ENCODE measurements around the gene UNC13A. TPM values are rescaled to one million over a fixed set of nuclear protein-coding genes. Genes with fewer than 3 reads are reported as not detected.

UNC13A gene
- total and polyA plus RNA-seq, 2 donors (not counting 3 experiments of a cell fraction or from before 2014, with no cell fraction given), result 0.04 to 0.09 TPM

DNA sequence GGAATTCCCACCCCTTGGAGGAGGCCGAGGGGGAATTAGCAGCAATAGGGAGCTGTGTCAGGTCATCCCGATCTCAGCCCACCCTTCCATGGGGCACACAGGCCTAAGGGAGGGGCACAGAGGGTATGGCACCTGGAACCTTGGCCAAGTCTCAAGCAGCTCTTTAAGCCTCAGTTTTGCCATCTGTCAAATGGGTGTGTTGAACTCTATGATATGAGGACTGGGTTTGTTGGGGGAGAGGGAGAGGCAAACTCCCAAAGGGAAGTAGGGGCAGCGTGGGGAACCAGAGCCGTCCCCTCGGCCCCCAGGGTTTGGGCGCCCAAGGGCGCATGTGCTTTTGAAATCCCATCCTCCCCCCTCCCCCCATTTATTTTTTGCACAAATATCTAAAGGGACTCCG, 83.0 kb downstream of the UNC13A start:
- H3K79me2 ChIP-seq (ENCODE audit: control insufficient read depth, insufficient read depth, low read length), result no peaks in the 10 kb centered on the region
- CTCF ChIA-PET, result interaction anchor here (0.7 to 1.5 kb wide), 6 partner anchors 12 to 553 kb away, joined by 3 to 5 read pairs (median 3); no protein-coding TSS in a partner anchor
- H3K4me3 ChIP-seq (replicated peaks in 1 of 3; ENCODE audit: insufficient read depth in 1 of 3, low read depth in 1 of 3, low read length in 3 of 3), result no peak overlapping the region
- BruUV-seq (replicated peaks), result no TSS peak
- no peaks in the 10 kb centered on the region for H3K9me3 ChIP-seq (replicated peaks; ENCODE audit: control insufficient read depth, insufficient read depth, low read length)
- H2AFZ ChIP-seq (ENCODE audit: low read depth, low read length), result no peak overlapping the region
- peaks cover 2 to 3% of the 10 kb centered on the region in 2 experiments for H3K27me3 ChIP-seq (ENCODE audit: control insufficient read depth in 2 of 2, insufficient read depth in 2 of 2, low read length in 2 of 2)
- dilution Hi-C loops (cut with MboI; ENCODE audit: extremely low pct_ligation_motif_present, low sequenced_read_pairs), result no loop called here
- H3K4me1 ChIP-seq (ENCODE audit: control insufficient read depth, extremely low read depth, insufficient read depth, low read length), result no peaks in the 10 kb centered on the region
- no peak for TF ChIP-seq GATA2 (IDR thresholded peaks at IDR 0.05; ENCODE audit: insufficient read depth, insufficient read length, low read depth, low read length)
- TF ChIP-seq EZH2 (IDR thresholded peaks at IDR 0.05; ENCODE audit: borderline replicate concordance, low read depth, low read length, severe bottlenecking), result no peak
- no peak for TF ChIP-seq FOS (IDR thresholded peaks at IDR 0.05; ENCODE audit: borderline replicate concordance, insufficient read depth, low read length)
- no peak for TF ChIP-seq POLR2AphosphoS5 (IDR thresholded peaks at IDR 0.05; ENCODE audit: insufficient read depth, low read depth, low read length)
- no peak for TF ChIP-seq JUN (IDR thresholded peaks at IDR 0.05; ENCODE audit: borderline replicate concordance, insufficient read depth, insufficient read length, low read depth)
- TF ChIP-seq, protein P1, sequence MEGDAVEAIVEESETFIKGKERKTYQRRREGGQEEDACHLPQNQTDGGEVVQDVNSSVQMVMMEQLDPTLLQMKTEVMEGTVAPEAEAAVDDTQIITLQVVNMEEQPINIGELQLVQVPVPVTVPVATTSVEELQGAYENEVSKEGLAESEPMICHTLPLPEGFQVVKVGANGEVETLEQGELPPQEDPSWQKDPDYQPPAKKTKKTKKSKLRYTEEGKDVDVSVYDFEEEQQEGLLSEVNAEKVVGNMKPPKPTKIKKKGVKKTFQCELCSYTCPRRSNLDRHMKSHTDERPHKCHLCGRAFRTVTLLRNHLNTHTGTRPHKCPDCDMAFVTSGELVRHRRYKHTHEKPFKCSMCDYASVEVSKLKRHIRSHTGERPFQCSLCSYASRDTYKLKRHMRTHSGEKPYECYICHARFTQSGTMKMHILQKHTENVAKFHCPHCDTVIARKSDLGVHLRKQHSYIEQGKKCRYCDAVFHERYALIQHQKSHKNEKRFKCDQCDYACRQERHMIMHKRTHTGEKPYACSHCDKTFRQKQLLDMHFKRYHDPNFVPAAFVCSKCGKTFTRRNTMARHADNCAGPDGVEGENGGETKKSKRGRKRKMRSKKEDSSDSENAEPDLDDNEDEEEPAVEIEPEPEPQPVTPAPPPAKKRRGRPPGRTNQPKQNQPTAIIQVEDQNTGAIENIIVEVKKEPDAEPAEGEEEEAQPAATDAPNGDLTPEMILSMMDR (IDR thresholded peaks at IDR 0.05; ENCODE audit: extremely low read depth in 1 of 2, insufficient read depth in 1 of 2, low read depth in 1 of 2, low read length in 2 of 2), result no peak
- TF ChIP-seq, protein P2, sequence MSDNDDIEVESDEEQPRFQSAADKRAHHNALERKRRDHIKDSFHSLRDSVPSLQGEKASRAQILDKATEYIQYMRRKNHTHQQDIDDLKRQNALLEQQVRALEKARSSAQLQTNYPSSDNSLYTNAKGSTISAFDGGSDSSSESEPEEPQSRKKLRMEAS (IDR thresholded peaks at IDR 0.05; ENCODE audit: insufficient read depth, insufficient read length), result no peak
- no peak for TF ChIP-seq MYC (IDR thresholded peaks at IDR 0.05; ENCODE audit: low read depth, low read length)
- no peak for TF ChIP-seq POLR2A (IDR thresholded peaks at IDR 0.05; ENCODE audit: low read depth, low read length)
- no peak for DNase-seq (ENCODE audit: low read depth, low spot score)
- no peaks in the 10 kb centered on the region for H3K36me3 ChIP-seq (ENCODE audit: control insufficient read depth in 2 of 2, extremely low read depth in 1 of 2, insufficient read depth in 2 of 2, low read length in 2 of 2)
- H4K20me1 ChIP-seq (replicated peaks; ENCODE audit: control insufficient read depth, extremely low read depth, insufficient read depth, low read length), result no peaks in the 10 kb centered on the region
- H3K9ac ChIP-seq (replicated peaks; ENCODE audit: extremely low read depth, insufficient read depth, low read length), result no peak overlapping the region
- POLR2A ChIA-PET, result no interaction called here
- FAIRE-seq, result no peak
- intact Hi-C loops (cut with micrococcal nuclease), result no loop called here
- no peak overlapping the region for H3K27ac ChIP-seq (ENCODE audit: insufficient read depth, low read depth, low read length)
- H3K4me2 ChIP-seq (ENCODE audit: insufficient read depth, low read length), result no peak overlapping the region
- no peaks in the 10 kb centered on the region for H3K9me1 ChIP-seq (replicated peaks; ENCODE audit: control insufficient read depth, extremely low read depth, insufficient read depth, low read length)

All from endothelial cell of umbilical vein (primary cell).